Liver (tissue), 9 donors: ENCODE results near the gene ABCA8. TPM values are rescaled to one million over a fixed set of nuclear protein-coding genes. Genes with fewer than 3 reads are reported as not detected.
A peak's percentile ranks its signal among the peaks of the same experiment; 100 is the strongest.

Source experiments
- DNase-seq: peaks from one replicate; pipeline ENCODE4 v3.0.0-alpha.2; 2017; ENCODE audit warnings: low spot score
- H3K27ac ChIP-seq, 2 donors: one replicate each; pipeline ENCODE4 v1.7.0; 2013; ENCODE audit warnings: inconsistent platforms in 2 of 2, low read length in 2 of 2, control low read depth in 1 of 2, low read depth in 1 of 2, mild to moderate bottlenecking in 1 of 2
- H3K27me3 ChIP-seq, 4 donors: one replicate each; pipeline versions ENCODE4 v1.6.1 to v1.7.0; 2013; ENCODE audit warnings: low read length in 3 of 4, inconsistent platforms in 1 of 4, mild to moderate bottlenecking in 1 of 4, moderate library complexity in 1 of 4; ENCODE audit not compliant: control insufficient read depth in 4 of 4, insufficient read depth in 4 of 4
- H3K36me3 ChIP-seq, 4 donors: one replicate each; pipeline versions ENCODE4 v1.6.1 to v1.7.0; 2013; ENCODE audit warnings: low read length in 3 of 4, mild to moderate bottlenecking in 3 of 4, low read depth in 1 of 4, moderate library complexity in 1 of 4; ENCODE audit not compliant: control insufficient read depth in 4 of 4, insufficient read depth in 3 of 4
- H3K4me1 ChIP-seq, 4 donors: one replicate each; pipeline versions ENCODE4 v1.6.1 to v1.7.0; 2013; ENCODE audit warnings: low read length in 3 of 4, mild to moderate bottlenecking in 3 of 4, moderate library complexity in 1 of 4; ENCODE audit not compliant: control insufficient read depth in 4 of 4, insufficient read depth in 4 of 4
- H3K4me3 ChIP-seq, 3 donors: one replicate each; pipeline versions ENCODE4 v1.6.1 to v1.7.0; 2013; ENCODE audit warnings: low read length in 3 of 3, control low read depth in 1 of 3, low read depth in 1 of 3, mild to moderate bottlenecking in 1 of 3
- H3K9ac ChIP-seq, 2 donors: one replicate each; pipeline ENCODE4 v1.7.0; 2013; ENCODE audit warnings: low read length in 2 of 2, mild to moderate bottlenecking in 2 of 2, moderate library complexity in 2 of 2, control low read depth in 1 of 2, low read depth in 1 of 2
- H3K9me3 ChIP-seq, 4 donors: one replicate each; pipeline versions ENCODE4 v1.6.1 to v1.7.0; 2013; ENCODE audit warnings: low read length in 3 of 4; ENCODE audit not compliant: control insufficient read depth in 4 of 4
- ATF3 ChIP-seq: IDR thresholded peaks from 2 replicates; pipeline ENCODE4 v1.6.1; 2016; ENCODE audit warnings: antibody characterized with exemption
- FOXA1 ChIP-seq: IDR thresholded peaks from 2 replicates; pipeline ENCODE4 v1.6.1; 2016; ENCODE audit warnings: antibody characterized with exemption
- FOXA2 ChIP-seq: IDR thresholded peaks from 2 replicates; pipeline ENCODE4 v1.6.1; 2016; ENCODE audit warnings: antibody characterized with exemption
- GABPA ChIP-seq, 2 donors: IDR thresholded peaks in 1 of 2; conservative IDR thresholded peaks in 1 of 2; 2 replicates each; pipeline ENCODE4 v1.6.1; 2016; ENCODE audit warnings: antibody characterized with exemption in 2 of 2, mild to moderate bottlenecking in 1 of 2, moderate library complexity in 1 of 2
- HNF4G ChIP-seq: IDR thresholded peaks from 2 replicates; pipeline ENCODE4 v1.6.1; 2016; ENCODE audit warnings: antibody characterized with exemption
- JUND ChIP-seq, 2 donors: IDR thresholded peaks; 2 replicates each; pipeline ENCODE4 v1.6.1; 2016; ENCODE audit warnings: antibody characterized with exemption in 2 of 2
- NR2F2 ChIP-seq: IDR thresholded peaks from 2 replicates; pipeline ENCODE4 v1.6.1; 2016; ENCODE audit warnings: antibody characterized with exemption
- RAD21 ChIP-seq, 2 donors: IDR thresholded peaks; 2 replicates each; pipeline ENCODE4 v1.6.1; 2016; ENCODE audit warnings: antibody characterized with exemption in 2 of 2, mild to moderate bottlenecking in 2 of 2
- RXRA ChIP-seq, 2 donors: IDR thresholded peaks; 2 replicates each; pipeline ENCODE4 v1.6.1; 2017 to 2018; ENCODE audit warnings: antibody characterized with exemption in 2 of 2, mild to moderate bottlenecking in 1 of 2
- TAF1 ChIP-seq: conservative IDR thresholded peaks from 2 replicates; pipeline ENCODE4 v1.6.1; 2016; ENCODE audit warnings: antibody characterized with exemption, mild to moderate bottlenecking
- YY1 ChIP-seq: IDR thresholded peaks from 2 replicates; pipeline ENCODE4 v1.6.1; 2016; ENCODE audit warnings: antibody characterized with exemption, mild to moderate bottlenecking
- WGBS: extraction: QIAGEN DNeasy Blood & Tissue Kit; methylation state at CpG from one replicate; pipeline ENCODE4 v1.1.7; 2013; 5-methylcytosine and 5-hydroxymethylcytosine counted together
- polyA plus RNA-seq, 2 donors: library from polyadenylated mRNA; stranded (reverse) in 1 of 2; unstranded in 1 of 2; fragments of 200-250 nt in 1 of 2; fragments of >200 nt in 1 of 2; fragmentation: Nextera tagmentation in 1 of 2; extraction: Ambion mirVana in 1 of 2; gene quantifications; one replicate each; pipeline versions ENCODE4 v1.2.1 to v1.2.3, GENCODE V29; 2013 to 2015
- total RNA-seq, 2 donors: library from RNA; depleted of rRNA; stranded (reverse); fragments of >200 nt; gene quantifications; one replicate each; pipeline ENCODE4 v1.2.3, GENCODE V29; 2014
- TF ChIP-seq, protein P1 (sequence below): IDR thresholded peaks from 2 replicates; pipeline ENCODE4 v1.6.1; 2016; ENCODE audit warnings: antibody characterized with exemption
- TF ChIP-seq, protein P2 (sequence below): IDR thresholded peaks from 2 replicates; pipeline ENCODE4 v1.6.1; 2016; ENCODE audit warnings: antibody characterized with exemption, mild to moderate bottlenecking
- donor health status: healthy.
- donor health status: healthy.
- donor health status: healthy.
- donor health status: healthy.
- donor health status: healthy.

Gene ABCA8
- total and polyA plus RNA-seq, 4 donors = 9.3 to 72.2 (median 14.0) TPM

GRCh38 chr17:68851890-68852289 is 103.3 kb downstream of the ABCA8 start:
- WGBS = 85% methylated on average over 1 of the region's 1 CpG
- DNase-seq = no peak

DNA sequence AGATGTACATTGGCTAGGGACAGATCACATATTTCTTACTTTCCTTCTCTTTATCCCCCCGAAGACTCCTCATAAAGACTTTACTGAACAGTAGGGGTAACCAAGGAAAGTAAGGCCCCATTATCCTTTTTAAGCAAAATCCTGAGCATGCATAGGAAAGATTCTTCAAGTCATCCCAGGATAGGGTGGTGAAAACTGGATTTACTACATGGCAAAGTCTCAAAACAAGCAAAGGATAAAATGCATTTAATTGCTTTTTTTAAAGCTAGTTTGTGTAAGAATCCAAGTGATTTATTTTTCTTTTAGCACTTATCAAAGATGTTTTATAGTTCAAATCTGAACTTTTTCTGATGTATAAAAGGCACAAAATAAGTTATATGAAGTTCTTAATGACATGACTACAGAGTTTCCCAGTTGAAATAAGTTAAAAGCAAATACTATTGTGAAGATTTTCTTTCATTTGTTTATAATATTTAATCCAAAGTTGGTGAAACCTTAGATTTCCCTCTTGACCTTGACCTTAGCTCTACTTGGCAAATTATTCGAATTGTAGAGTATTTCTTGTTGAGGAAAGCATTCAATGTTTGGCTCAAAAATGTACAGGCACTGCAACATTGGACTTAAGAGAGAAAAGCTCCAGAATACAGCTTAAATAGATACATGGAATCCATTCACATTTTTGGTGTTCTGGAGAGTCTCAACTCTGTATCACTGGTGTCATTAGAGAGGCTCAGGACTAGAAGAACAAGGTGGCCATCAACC is 104.3 kb downstream of the ABCA8 start:
- WGBS = 52% methylated on average over 2 of the region's 2 CpGs
- Histone ChIP-seq H3K4me3 (no peak overlapping the region), H3K4me1 (no peaks in the 10 kb centered on the region), H3K36me3 (no peaks in the 10 kb centered on the region), H3K9ac (no peak overlapping the region), H3K27me3 (no peaks in the 10 kb centered on the region), H3K9me3 (no peaks in the 10 kb centered on the region), H3K27ac (no peak overlapping the region)
- no peak for DNase-seq
- TF ChIP-seq NR2F2 (peak; percentile 10), RXRA (IDR thresholded peaks at IDR 0.05) (no peak)

More at GRCh38 chr17:68851890-68852289, 103.3 kb downstream of the ABCA8 start:
- Histone ChIP-seq H3K4me3 (no peak overlapping the region), H3K27me3 (no peaks in the 10 kb centered on the region), H3K9ac (no peak overlapping the region), H3K27ac (no peak overlapping the region), H3K9me3 (no peaks in the 10 kb centered on the region), H3K4me1 (no peaks in the 10 kb centered on the region), H3K36me3 (no peaks in the 10 kb centered on the region)
- no peak for TF ChIP-seq TAF1
- TF ChIP-seq YY1 = no peak
- TF ChIP-seq NR2F2 = no peak
- TF ChIP-seq, protein P1, sequence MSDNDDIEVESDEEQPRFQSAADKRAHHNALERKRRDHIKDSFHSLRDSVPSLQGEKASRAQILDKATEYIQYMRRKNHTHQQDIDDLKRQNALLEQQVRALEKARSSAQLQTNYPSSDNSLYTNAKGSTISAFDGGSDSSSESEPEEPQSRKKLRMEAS = no peak
- no peak for TF ChIP-seq JUND (IDR thresholded peaks at IDR 0.05)
- no peak for TF ChIP-seq ATF3
- no peak for TF ChIP-seq FOXA2
- TF ChIP-seq RAD21 (IDR thresholded peaks at IDR 0.05) = no peak
- TF ChIP-seq GABPA (IDR thresholded peaks at IDR 0.05 in 1 of 2, conservative IDR thresholded peaks at IDR 0.05 in 1 of 2) = no peak
- TF ChIP-seq FOXA1 = no peak
- TF ChIP-seq, protein P2, sequence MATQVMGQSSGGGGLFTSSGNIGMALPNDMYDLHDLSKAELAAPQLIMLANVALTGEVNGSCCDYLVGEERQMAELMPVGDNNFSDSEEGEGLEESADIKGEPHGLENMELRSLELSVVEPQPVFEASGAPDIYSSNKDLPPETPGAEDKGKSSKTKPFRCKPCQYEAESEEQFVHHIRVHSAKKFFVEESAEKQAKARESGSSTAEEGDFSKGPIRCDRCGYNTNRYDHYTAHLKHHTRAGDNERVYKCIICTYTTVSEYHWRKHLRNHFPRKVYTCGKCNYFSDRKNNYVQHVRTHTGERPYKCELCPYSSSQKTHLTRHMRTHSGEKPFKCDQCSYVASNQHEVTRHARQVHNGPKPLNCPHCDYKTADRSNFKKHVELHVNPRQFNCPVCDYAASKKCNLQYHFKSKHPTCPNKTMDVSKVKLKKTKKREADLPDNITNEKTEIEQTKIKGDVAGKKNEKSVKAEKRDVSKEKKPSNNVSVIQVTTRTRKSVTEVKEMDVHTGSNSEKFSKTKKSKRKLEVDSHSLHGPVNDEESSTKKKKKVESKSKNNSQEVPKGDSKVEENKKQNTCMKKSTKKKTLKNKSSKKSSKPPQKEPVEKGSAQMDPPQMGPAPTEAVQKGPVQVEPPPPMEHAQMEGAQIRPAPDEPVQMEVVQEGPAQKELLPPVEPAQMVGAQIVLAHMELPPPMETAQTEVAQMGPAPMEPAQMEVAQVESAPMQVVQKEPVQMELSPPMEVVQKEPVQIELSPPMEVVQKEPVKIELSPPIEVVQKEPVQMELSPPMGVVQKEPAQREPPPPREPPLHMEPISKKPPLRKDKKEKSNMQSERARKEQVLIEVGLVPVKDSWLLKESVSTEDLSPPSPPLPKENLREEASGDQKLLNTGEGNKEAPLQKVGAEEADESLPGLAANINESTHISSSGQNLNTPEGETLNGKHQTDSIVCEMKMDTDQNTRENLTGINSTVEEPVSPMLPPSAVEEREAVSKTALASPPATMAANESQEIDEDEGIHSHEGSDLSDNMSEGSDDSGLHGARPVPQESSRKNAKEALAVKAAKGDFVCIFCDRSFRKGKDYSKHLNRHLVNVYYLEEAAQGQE = no peak
- no peak for TF ChIP-seq HNF4G
